ENCODE results near the gene ASCL2. TPM values are rescaled to one million over a fixed set of nuclear protein-coding genes. Genes with fewer than 3 reads are reported as not detected.

Gene ASCL2
- total and polyA plus RNA-seq, 7 donors, result 0.03 to 0.08 TPM; not detected in 5

DNA sequence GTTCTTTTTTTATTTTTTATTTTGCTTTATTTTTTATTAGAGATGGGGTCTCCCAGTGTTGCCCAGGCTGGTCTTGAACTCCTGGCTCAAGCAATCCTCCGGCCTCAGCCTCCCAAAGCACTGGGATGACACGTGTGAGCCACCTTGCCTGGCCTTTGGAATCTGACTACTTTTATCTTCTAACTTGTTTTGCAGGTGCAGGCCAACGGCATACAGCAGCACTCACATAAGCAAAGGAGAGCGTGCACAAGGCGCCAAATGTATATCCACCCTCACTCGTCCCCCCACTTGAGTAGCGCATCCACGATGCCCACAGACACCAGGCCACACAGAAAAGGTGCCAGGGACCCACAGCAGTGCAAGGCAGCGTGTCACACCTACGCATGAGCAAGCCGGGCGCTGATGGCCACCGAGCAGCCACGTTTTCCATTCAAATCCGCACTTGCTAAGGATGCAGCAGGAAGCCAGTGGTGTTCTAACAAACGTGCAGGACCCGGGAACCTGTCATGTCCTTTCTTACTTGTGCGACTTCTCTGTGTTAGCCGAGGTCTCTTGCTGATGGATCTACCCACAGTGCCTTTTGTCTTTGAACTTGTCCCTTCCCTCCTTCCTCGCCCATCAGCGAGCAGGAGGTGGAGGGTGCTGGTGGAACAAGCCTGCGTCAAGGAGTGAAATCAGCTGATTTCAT is 5.9 kb downstream of the ASCL2 start:
- no peak overlapping the region for H3K4me3 ChIP-seq
- H3K36me3 ChIP-seq (ENCODE audit: insufficient read depth in 1 of 2, low read depth in 1 of 2), result no peaks in the 10 kb centered on the region
- DNase-seq (peak in 1 of 2 donors; percentile 23), ATAC-seq (no peak)
- TF ChIP-seq, protein P1, sequence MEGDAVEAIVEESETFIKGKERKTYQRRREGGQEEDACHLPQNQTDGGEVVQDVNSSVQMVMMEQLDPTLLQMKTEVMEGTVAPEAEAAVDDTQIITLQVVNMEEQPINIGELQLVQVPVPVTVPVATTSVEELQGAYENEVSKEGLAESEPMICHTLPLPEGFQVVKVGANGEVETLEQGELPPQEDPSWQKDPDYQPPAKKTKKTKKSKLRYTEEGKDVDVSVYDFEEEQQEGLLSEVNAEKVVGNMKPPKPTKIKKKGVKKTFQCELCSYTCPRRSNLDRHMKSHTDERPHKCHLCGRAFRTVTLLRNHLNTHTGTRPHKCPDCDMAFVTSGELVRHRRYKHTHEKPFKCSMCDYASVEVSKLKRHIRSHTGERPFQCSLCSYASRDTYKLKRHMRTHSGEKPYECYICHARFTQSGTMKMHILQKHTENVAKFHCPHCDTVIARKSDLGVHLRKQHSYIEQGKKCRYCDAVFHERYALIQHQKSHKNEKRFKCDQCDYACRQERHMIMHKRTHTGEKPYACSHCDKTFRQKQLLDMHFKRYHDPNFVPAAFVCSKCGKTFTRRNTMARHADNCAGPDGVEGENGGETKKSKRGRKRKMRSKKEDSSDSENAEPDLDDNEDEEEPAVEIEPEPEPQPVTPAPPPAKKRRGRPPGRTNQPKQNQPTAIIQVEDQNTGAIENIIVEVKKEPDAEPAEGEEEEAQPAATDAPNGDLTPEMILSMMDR (IDR thresholded peaks at IDR 0.05), result no peak
- no peaks in the 10 kb centered on the region for H3K9me3 ChIP-seq
- H3K27ac ChIP-seq, result no peak overlapping the region
- no peaks in the 10 kb centered on the region for H3K4me1 ChIP-seq
- intact Hi-C loops (cut with DNase I), result no loop called here
- peaks cover 0 to 74% (median 18%) of the 10 kb centered on the region in 3 donors for H3K27me3 ChIP-seq (ENCODE audit: insufficient read depth in 3 of 3, low read length in 2 of 3)
- 80 to 82% (median 81%) methylated on average over 22 of the region's 22 CpGs for WGBS, 3 donors

DNA sequence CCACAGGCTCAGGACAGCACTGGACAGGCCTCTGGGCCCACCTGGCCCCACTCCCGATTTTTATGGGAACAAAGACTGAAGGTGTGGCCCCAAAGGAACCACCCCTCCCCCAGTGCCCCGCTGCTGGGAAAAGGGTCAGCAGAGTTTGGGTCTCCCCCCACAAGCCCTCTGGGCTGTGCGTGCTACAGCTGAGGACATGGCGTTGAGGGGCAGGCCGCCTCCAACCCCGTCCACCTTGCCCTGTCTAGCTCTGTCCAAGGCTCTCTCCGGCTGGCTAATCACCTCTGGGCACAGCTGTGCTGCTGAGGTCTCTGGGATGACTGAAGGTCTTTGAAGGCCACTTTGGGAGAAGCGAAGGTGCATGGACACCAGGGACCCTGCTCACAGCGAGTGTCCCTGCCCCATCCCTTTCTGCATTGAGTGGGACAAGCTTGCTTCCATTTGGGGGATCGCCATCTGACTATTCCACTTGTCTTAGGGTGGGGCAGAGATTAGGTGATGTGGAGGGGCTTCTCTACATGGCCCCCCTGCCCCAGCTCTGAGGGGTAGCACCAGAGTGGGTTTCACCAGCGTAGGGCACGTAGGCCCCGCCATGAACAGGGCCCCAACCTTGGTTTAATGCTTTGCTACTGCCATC is 6.5 kb downstream of the ASCL2 start:
- intact Hi-C loops (cut with DNase I), result no loop called here
- no peaks in the 10 kb centered on the region for H3K36me3 ChIP-seq (ENCODE audit: insufficient read depth in 1 of 2, low read depth in 1 of 2)
- WGBS, 3 donors, result 91 to 94% (median 92%) methylated on average over 13 of the region's 13 CpGs
- TF ChIP-seq, protein P1 (IDR thresholded peaks at IDR 0.05), result no peak
- H3K4me3 ChIP-seq, result no peak overlapping the region
- no peak overlapping the region for H3K27ac ChIP-seq
- H3K9me3 ChIP-seq, result no peaks in the 10 kb centered on the region
- DNase-seq (peak in 1 of 2 donors; percentile 26), ATAC-seq (no peak)
- peaks cover 0 to 75% (median 20%) of the 10 kb centered on the region in 3 donors for H3K27me3 ChIP-seq (ENCODE audit: insufficient read depth in 3 of 3, low read length in 2 of 3)
- no peaks in the 10 kb centered on the region for H3K4me1 ChIP-seq

DNA sequence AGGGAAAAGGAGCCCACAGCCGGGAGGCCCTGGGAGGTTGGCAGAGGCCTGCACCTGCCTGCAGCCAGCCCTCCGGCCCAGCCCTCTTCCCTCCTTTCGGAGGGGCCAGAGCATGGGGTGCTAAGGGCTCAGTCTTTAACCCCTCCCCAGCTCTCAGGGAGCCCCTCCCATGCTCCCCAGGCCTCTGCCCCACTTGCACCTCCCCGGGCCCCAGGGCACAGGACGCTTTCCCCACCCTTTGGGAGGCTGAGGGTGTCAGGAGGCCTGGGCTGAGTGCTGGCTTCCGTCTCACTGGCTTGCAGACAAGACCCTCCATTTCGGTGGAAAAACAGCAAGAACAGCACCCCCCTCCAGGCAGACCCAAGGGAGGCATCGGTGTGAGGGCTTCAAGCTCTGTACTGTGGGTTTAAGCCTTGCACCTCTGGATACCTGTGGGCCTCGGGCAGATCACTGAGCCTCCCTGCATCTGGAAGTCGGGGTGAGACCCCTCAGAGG is 7.3 kb downstream of the ASCL2 start:
- WGBS, 3 donors, result 77 to 82% (median 79%) methylated on average over 7 to 10 of the region's 10 CpGs
- intact Hi-C loops (cut with DNase I), result no loop called here
- Histone ChIP-seq H3K4me1 (no peaks in the 10 kb centered on the region), H3K27me3 (ENCODE audit: insufficient read depth in 3 of 3, low read length in 2 of 3) (peaks cover 0 to 71% (median 17%) of the 10 kb centered on the region in 3 donors), H3K4me3 (no peak overlapping the region), H3K36me3 (ENCODE audit: insufficient read depth in 1 of 2, low read depth in 1 of 2) (no peaks in the 10 kb centered on the region), H3K9me3 (no peaks in the 10 kb centered on the region), H3K27ac (no peak overlapping the region)
- TF ChIP-seq, protein P1 (IDR thresholded peaks at IDR 0.05), result no peak
- DNase-seq (peak in 1 of 2 donors; percentile 17), ATAC-seq (no peak)

DNA sequence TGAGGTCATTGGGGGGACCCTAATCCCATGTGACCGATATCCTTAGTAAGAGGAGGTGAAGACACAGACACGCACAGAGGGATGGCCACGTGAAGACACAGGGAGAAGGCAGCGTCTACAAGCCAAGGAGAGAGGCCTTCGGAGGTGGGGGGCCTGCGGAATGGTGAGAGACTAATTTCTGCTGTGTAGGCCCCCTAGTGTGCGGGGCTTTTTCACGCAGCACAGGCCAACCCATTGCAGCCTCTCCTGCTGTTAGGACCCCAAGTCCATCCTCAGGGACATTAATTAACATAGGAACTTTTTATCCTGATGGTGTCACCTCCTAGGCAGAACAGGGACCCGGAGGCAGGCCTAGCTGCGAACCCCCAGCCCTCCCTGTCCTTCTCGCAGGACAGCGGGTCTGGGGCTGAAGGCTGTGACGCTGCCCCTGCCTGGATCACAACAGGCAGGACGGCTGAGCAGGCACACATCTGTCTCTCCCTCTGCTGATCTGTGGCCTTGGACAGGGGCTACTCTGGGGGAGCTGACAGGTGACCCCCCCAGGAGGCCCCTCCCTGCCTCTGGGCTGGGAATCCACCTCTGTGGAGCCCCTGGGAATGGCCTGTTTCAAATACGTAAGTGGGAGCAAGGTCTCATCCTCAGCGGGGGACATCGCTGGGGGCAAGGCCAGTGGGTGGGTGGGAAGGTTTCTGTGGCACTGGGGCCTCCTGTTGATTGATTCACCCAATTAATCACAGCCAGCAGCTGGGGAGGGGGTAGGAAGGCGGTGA is 7.9 kb downstream of the ASCL2 start:
- peak in 1 of 2 donors; percentile 39 for DNase-seq
- TF ChIP-seq, protein P1 (IDR thresholded peaks at IDR 0.05), result no peak
- peaks cover 0 to 64% (median 14%) of the 10 kb centered on the region in 3 donors for H3K27me3 ChIP-seq (ENCODE audit: insufficient read depth in 3 of 3, low read length in 2 of 3)
- no peak for ATAC-seq
- no peaks in the 10 kb centered on the region for H3K9me3 ChIP-seq
- intact Hi-C loops (cut with DNase I), result no loop called here
- H3K4me3 ChIP-seq, result no peak overlapping the region
- no peaks in the 10 kb centered on the region for H3K36me3 ChIP-seq (ENCODE audit: insufficient read depth in 1 of 2, low read depth in 1 of 2)
- no peaks in the 10 kb centered on the region for H3K4me1 ChIP-seq
- WGBS, 3 donors, result 86 to 90% (median 88%) methylated on average over 17 to 18 of the region's 18 CpGs
- no peak overlapping the region for H3K27ac ChIP-seq

Data from psoas muscle (tissue), 8 donors.